Adrenal gland (tissue), 12 donors: ENCODE results near the gene UTF1. TPM values are rescaled to one million over a fixed set of nuclear protein-coding genes. Genes with fewer than 3 reads are reported as not detected.

ENCODE experiments used
- DNase-seq, 7 donors: peaks; one replicate each; pipeline ENCODE4 v3.0.0-alpha.2; 2019 to 2020
- H3K27ac ChIP-seq, 5 donors: fragments of 200-600 bp; sonication (generic) in 4 of 5; 1 replicate in 3 of 5; 2 replicates in 2 of 5; pipeline versions ENCODE4 v1.5.1 to v1.8.0; 2016 to 2020; ENCODE audit warnings: mild to moderate bottlenecking in 1 of 5
- H3K27me3 ChIP-seq: fragments of 200-600 bp; 2 replicates; pipeline ENCODE4 v1.8.0; 2021
- H3K36me3 ChIP-seq, 2 donors: fragments of 200-600 bp; replicated peaks in 1 of 2; 1 replicate in 1 of 2; 2 replicates in 1 of 2; pipeline versions ENCODE4 v1.5.1 to v1.8.0; 2018 to 2022
- H3K4me1 ChIP-seq, 2 donors: fragments of 200-600 bp; replicated peaks in 1 of 2; 1 replicate in 1 of 2; 2 replicates in 1 of 2; pipeline versions ENCODE4 v1.5.1 to v1.8.0; 2018 to 2021
- H3K4me3 ChIP-seq, 4 donors: fragments of 200-600 bp; sonication (generic) in 3 of 4; one replicate each; pipeline ENCODE4 v1.5.1; 2016 to 2018
- H3K9me3 ChIP-seq, 3 donors: fragments of 200-600 bp; sonication (generic) in 1 of 3; replicated peaks in 1 of 3; 1 replicate in 2 of 3; 2 replicates in 1 of 3; pipeline versions ENCODE4 v1.5.1 to v1.8.0; 2016 to 2021
- CTCF ChIP-seq, 6 experiments: fragments of 450-650 bp in 4 of 6; fragments of 200-600 bp in 2 of 6; sonication (generic) in 1 of 6; IDR thresholded peaks; 1 replicate in 5 of 6; 2 replicates in 1 of 6; pipeline versions ENCODE4 v1.5.1 to v1.8.0; 2016 to 2021; ENCODE audit warnings: antibody characterized with exemption in 6 of 6, mild to moderate bottlenecking in 2 of 6, moderate library complexity in 1 of 6
- POLR2A ChIP-seq, 2 donors: fragments of 450-650 bp; IDR thresholded peaks; one replicate each; pipeline ENCODE4 v1.6.1; 2017; ENCODE audit warnings: antibody characterized with exemption in 2 of 2, mild to moderate bottlenecking in 2 of 2, moderate library complexity in 1 of 2
- WGBS, 4 donors: extraction: QIAGEN DNeasy Blood & Tissue Kit in 2 of 4; methylation state at CpG; one replicate each; pipeline versions ENCODE4 v1.1.5 to v1.1.7; 2013 to 2017; 5-methylcytosine and 5-hydroxymethylcytosine counted together
- intact Hi-C, 2 donors: fragments of 100-400 bp; cut with DNase I; formaldehyde crosslinking; loops; one replicate each; pipeline versions ENCODE4 v1.14.1 to v1.15.0; 2022 to 2023
- polyA plus RNA-seq, 3 donors: library from polyadenylated mRNA; stranded (reverse); fragments of 200-250 nt in 2 of 3; fragments of 350-450 nt in 1 of 3; fragmentation: Illumina TruSeq in 1 of 3; extraction: RNeasy Lipid Tissue Mini Kit (QIAGEN cat#74804) in 1 of 3; gene quantifications; one replicate each; pipeline ENCODE4 v1.2.3, GENCODE V29; 2013 to 2014
- total RNA-seq, 9 donors: library from RNA; depleted of rRNA in 4 of 9; stranded (reverse); fragments of >200 nt in 4 of 9; fragments of 120-200 nt in 1 of 9; fragmentation: NEBNext Ultra II Directional in 1 of 9; extraction: Animal tissue kit (Norgen Biotek cat#: 25700) in 1 of 9; gene quantifications; one replicate each; pipeline versions ENCODE4 v1.1.0 to v1.2.4, GENCODE V29; 2013 to 2023
- donor health status: healthy with polysubstance abuse.
- donor health status: Bipolar disorder and iron deficiency.
- donor health status: DM: yes; HTN: yes; CAD: no.
- donor health status: DM: no; HTN: no; CAD: no.
- donor health status: DM: no; HTN: no; CAD: no.
- donor health status: DM: yes; HTN: yes; CAD: no.

The UTF1 gene
- total and polyA plus RNA-seq, 12 donors: 0.19 to 0.24 TPM; not detected in 10

GRCh38 chr10:133207627-133208026, 22.4 kb upstream of the UTF1 start:
- Histone ChIP-seq H3K36me3 (no peaks in the 10 kb centered on the region), H3K9me3 (no peaks in the 10 kb centered on the region), H3K4me3 (no peak overlapping the region), H3K27ac (no peak overlapping the region), H3K27me3 (no peaks in the 10 kb centered on the region), H3K4me1 (no peaks in the 10 kb centered on the region)
- WGBS, 4 donors: 79 to 89% (median 81%) methylated on average over 17 of the region's 17 CpGs; no CpG with 5 or more reads in 1 of the 4 donors
- TF ChIP-seq POLR2A (IDR thresholded peaks at IDR 0.05): no peak
- no peak for TF ChIP-seq CTCF (IDR thresholded peaks at IDR 0.05)
- no peak for DNase-seq
- intact Hi-C loops: no loop called here

GRCh38 chr10:133208466-133208865, 21.6 kb upstream of the UTF1 start:
- no peak for DNase-seq
- H3K4me3 ChIP-seq: no peak overlapping the region
- no peaks in the 10 kb centered on the region for H3K27me3 ChIP-seq
- H3K4me1 ChIP-seq: no peaks in the 10 kb centered on the region
- H3K36me3 ChIP-seq: no peaks in the 10 kb centered on the region
- no peak for TF ChIP-seq CTCF (IDR thresholded peaks at IDR 0.05)
- TF ChIP-seq POLR2A (IDR thresholded peaks at IDR 0.05): no peak
- intact Hi-C loops: no loop called here
- 86 to 93% (median 91%) methylated on average over 8 to 18 of the region's 18 CpGs for WGBS, 4 donors
- no peak overlapping the region for H3K27ac ChIP-seq
- H3K9me3 ChIP-seq: no peaks in the 10 kb centered on the region

- Histone ChIP-seq H3K9me3 (no peaks in the 10 kb centered on the region), H3K27ac (no peak overlapping the region), H3K4me1 (no peaks in the 10 kb centered on the region), H3K27me3 (no peaks in the 10 kb centered on the region), H3K4me3 (no peak overlapping the region), H3K36me3 (no peaks in the 10 kb centered on the region)
- WGBS, 4 donors: 92 to 97% (median 94%) methylated on average over 14 of the region's 14 CpGs
- TF ChIP-seq CTCF (IDR thresholded peaks at IDR 0.05): no peak
- TF ChIP-seq POLR2A (IDR thresholded peaks at IDR 0.05): no peak
- intact Hi-C loops: no loop called here
- DNase-seq: no peak
Observed at GRCh38 chr10:133209117-133209516, 20.9 kb upstream of the UTF1 start.

GRCh38 chr10:133209641-133210040, 20.4 kb upstream of the UTF1 start:
- intact Hi-C loops: no loop called here
- H3K4me1 ChIP-seq: no peaks in the 10 kb centered on the region
- no peak for TF ChIP-seq POLR2A (IDR thresholded peaks at IDR 0.05)
- H3K4me3 ChIP-seq: no peak overlapping the region
- no peaks in the 10 kb centered on the region for H3K36me3 ChIP-seq
- H3K27me3 ChIP-seq: no peaks in the 10 kb centered on the region
- WGBS, 4 donors: 82 to 91% (median 89%) methylated on average over 3 to 20 of the region's 20 CpGs
- H3K9me3 ChIP-seq: no peaks in the 10 kb centered on the region
- DNase-seq: no peak
- no peak overlapping the region for H3K27ac ChIP-seq

GRCh38 chr10:133210398-133211140, 19.4 kb upstream of the UTF1 start:
- Histone ChIP-seq H3K9me3 (no peaks in the 10 kb centered on the region), H3K27ac (no peak overlapping the region), H3K4me1 (no peaks in the 10 kb centered on the region), H3K36me3 (no peaks in the 10 kb centered on the region), H3K27me3 (no peaks in the 10 kb centered on the region), H3K4me3 (no peak overlapping the region)
- intact Hi-C loops: no loop called here
- no peak for DNase-seq
- TF ChIP-seq POLR2A (IDR thresholded peaks at IDR 0.05): no peak
- WGBS, 4 donors: 73 to 84% (median 82%) methylated on average over 24 to 27 of the region's 27 CpGs
